GM04504 (cell line): Measurements from ENCODE around the gene YARS1.

ENCODE experiments used
- DNase-seq: peaks from one replicate; pipeline ENCODE4 v3.0.0-alpha.2; 2012; ENCODE audit warnings: low read depth

YARS1 gene

GRCh38 chr1:32742199-32742947 is 74.8 kb downstream of the YARS1 start:
- no peak for DNase-seq

GRCh38 chr1:32741413-32742198 is 75.6 kb downstream of the YARS1 start:
- DNase-seq = no peak

- no peak for DNase-seq
These were observed 76.1 kb downstream of the YARS1 start for GRCh38 chr1:32741059-32741412.

GRCh38 chr1:32736812-32737791 is 80.1 kb downstream of the YARS1 start:
- no peak for DNase-seq

- DNase-seq = no peak
These were observed 83.4 kb downstream of the YARS1 start for GRCh38 chr1:32733582-32734321.

- DNase-seq = no peak
These were observed 87.7 kb downstream of the YARS1 start for GRCh38 chr1:32729254-32730046.

GRCh38 chr1:32728413-32729077 is 88.6 kb downstream of the YARS1 start:
- no peak for DNase-seq

- DNase-seq = no peak
These were observed 89.3 kb downstream of the YARS1 start for GRCh38 chr1:32727876-32728275.

GRCh38 chr1:32725615-32725982 is 91.6 kb downstream of the YARS1 start:
- DNase-seq = no peak
